HG03469 (cell line): Measurements from ENCODE around the gene COX7A1.
"Not testable (repeated sequence)": the region's sequence is repeated elsewhere in the genome, so short reads cannot be mapped to it uniquely, and the experiment has no call there.

Experiments
- ATAC-seq: cut with Tn5 transposase; IDR thresholded peaks from one replicate; pipeline ENCODE4 v1.9.1; 2021; ENCODE audit warnings: mild to moderate bottlenecking, moderate library complexity, moderate number of reproducible peaks; ENCODE audit not compliant: unreplicated experiment

The COX7A1 gene

DNA sequence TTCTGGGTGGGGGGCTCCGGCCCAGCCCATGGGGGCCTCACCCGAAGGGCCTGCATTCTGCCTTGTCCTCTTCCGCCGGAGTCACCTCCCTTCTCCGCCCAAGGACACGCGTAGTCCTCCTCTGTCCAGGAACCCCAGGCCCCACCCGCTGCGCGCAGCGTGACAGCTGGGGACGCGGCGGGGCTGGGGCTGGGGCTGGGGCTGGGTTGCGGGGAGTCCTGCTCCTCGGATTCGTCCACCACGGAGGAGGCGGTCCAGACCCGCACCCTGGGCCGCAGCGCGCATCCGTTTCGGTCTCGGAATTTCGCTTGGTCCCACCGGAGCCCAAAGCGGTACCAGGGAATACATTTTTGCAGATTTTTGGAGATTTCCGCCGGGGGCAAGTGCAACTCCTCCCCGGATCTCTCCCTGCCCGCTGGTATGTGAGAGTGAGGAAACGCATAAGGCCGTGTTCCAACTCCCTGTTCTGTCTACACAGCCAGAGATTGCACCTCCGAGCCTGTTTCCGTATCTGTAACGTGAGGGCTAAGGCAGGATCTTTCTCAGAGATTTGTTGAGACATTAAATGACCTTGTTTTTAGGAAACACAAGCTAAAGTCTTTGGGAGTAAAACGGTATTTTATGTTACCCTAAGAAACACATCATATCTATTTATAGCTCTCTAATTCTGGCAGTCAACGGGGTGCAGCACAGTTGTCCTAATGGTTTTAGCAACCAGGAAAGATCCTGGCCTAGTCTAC lies at the start of gene COX7A1:
Gene COX7A1 (minus strand): TSS at position 96 of the 740 bp plus-strand sequence. CDS start 40 bp downstream, at position 56.
- ATAC-seq, result no peak

DNA sequence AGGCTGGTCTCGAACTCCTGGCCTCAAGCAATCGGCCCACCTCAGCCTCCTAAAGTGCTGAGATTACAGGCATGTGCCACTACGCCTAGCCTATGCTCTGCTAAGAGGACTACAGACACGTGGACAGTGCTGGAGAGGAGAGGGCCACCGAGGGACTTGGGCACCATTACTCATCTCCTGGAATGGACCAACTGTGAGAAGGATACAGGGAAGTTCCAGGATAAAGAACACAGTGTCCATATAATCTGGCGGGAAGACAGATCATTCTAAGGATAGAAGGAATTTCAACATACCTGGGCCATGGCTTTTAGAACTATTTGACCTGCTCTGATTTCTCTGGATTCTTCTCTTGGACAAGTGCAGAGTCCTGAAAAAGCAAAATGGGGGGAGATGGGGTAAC lies 49.4 kb upstream of the COX7A1 start:
- no peak for ATAC-seq

DNA sequence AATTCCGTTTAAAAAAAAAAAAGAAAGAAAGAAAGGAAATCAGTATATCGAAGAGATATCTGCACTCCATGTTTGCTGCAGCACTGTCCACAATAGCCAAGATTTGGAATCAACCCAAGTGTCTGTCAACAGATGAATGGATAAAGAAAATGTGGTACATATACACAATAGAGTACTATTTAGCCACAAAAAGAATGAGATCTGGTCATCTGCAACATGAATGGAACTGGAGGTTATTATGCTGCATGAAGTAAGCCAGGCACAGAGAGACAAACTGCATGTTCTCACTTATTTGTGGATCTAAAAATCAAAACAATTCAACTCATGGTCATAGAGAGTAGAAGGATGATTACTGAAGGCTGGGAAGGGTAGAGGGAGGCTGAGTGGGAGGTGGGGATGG lies 45.9 kb upstream of the COX7A1 start:
- no peak for ATAC-seq

DNA sequence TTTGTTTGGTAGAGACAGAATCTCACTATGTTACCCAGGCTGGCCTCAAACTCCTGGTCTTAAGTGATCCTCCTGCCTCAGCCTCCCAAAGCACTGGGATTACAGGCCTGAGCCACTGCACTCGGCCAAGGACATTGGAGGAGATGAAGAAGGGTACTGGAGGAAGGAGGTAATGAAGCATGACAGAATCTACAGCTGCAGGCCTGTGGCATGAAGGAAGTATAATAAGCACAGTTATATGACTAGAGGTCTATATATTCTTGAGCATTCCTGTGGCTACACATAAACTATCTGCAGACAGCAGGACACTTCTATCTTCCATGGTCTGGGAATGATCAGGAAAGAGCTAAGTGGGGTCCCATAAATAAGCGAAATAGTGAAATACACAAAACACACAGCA lies 44.0 kb upstream of the COX7A1 start:
- no peak for ATAC-seq

DNA sequence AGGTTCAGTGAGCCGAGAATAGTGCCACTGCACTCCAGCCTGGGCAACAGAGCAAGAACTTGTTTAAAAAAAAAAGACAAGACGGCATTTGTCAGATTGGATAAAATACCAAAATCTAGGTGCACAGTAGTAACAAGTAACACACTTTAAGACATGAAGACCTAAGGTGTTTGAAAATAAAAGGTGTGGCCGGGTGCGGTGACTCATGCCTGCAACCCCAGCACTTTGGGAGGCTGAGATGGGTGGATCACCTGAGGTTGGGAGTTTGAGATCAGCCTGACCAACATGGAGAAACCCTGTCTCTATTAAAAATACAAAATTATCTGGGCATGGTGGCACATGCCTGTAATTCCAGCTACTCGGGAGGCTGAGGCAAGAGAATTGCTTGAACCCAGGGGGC lies 34.5 kb upstream of the COX7A1 start:
- not testable (repeated sequence) for ATAC-seq

DNA sequence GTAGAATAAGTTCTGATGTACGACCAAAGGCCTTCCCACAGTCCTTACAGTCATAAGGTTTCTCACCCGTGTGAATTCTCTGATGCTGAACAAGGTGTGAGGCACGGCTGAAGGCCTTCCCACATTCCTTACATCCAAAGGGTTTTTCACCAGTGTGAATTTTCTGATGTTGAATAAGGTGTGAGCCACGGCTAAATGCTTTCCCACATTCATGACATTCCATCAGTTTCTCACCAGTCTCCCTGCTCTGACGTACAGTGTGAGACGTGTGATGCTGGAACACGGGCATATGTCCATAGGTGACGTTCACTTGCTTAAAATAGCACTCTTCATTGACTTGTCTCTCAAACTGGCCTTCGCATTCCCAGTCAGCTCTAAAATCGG lies 31.0 kb upstream of the COX7A1 start:
- no peak for ATAC-seq

DNA sequence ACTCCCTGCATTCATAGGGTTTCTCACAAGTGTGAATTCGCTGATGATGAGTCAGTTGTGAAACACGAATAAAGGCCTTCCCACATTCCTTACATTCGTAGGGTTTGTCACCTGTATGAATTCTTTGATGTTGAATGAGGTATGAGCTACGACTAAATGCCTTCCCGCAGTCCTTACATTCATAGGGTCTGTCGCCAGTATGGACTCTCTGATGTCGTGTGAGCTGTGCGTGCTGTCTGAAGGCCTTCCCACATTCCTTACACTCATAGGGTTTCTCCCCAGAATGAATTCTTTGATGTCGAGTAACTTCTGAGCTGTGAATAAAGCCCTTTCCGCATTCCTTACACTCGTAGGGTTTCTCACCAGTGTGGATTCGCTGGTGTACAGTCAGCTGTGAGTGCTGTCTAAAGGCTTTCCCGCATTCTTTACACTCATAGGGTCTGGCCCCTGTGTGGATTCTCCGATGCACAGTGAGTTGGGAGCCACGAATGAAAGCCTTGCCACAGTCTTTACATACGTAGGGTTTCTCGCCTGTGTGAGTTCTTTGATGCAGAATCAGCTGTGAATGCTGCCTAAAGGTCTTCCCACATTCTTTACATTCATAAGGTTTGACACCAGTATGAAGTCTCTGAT lies 30.5 kb upstream of the COX7A1 start:
- ATAC-seq, result no peak

DNA sequence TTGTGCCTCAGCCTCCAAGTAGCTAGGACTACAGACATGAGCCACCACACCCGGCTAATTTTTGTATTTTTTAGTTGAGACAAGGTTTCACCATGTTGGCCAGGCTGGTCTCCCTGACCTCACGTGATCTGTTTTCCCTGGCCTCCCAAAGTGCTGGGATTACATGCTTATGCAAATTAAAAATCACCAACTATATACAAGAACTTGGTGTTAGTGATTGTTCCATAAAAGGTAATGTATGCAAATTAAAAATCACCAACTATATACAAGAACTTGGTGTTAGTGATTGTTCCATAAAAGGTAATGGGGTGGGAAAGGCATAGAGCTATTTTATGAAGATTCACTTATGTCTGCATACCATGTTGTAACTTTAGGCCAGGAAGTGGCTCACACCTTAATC lies 26.8 kb upstream of the COX7A1 start:
- not testable (repeated sequence) for ATAC-seq

DNA sequence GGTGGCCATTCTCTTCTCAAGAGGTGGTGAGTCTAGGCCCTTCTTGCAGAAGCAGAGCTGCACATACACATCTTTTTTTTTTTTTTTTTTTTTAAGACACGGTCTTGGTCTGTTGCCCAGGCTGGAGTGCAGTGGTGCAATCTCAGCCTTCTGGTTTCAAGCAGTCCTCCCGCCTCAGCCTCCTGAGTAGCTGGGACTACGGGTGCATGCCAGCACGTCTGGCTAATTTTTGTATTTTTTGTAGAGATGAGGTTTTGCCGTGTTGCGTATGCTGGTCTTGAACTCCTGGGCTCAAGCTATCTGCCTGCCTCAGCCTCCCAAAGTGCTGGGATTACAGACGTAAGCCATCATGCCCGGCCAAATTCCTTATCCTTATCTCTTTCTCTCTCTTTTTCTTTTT lies 21.6 kb upstream of the COX7A1 start:
- not testable (repeated sequence) for ATAC-seq

DNA sequence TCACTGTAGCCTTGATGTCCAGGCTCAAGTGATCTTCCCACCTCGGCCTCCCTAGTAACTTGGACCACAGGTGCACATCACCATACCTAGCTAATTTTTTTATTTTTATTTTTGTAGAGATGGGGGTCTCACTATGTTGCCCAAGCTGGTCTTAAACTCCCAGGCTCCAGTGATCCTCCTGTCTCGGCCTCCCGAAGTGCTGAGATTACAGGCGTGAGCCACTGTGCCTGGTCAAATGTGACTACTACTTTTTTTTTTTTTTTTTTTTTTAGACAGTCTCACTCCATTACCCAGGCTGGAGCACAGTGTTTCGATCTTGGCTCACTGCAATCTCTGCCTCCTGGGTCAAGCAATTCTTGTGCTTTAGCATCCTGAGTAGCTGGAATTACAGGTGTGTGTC lies 20.6 kb upstream of the COX7A1 start:
- ATAC-seq, result no peak

DNA sequence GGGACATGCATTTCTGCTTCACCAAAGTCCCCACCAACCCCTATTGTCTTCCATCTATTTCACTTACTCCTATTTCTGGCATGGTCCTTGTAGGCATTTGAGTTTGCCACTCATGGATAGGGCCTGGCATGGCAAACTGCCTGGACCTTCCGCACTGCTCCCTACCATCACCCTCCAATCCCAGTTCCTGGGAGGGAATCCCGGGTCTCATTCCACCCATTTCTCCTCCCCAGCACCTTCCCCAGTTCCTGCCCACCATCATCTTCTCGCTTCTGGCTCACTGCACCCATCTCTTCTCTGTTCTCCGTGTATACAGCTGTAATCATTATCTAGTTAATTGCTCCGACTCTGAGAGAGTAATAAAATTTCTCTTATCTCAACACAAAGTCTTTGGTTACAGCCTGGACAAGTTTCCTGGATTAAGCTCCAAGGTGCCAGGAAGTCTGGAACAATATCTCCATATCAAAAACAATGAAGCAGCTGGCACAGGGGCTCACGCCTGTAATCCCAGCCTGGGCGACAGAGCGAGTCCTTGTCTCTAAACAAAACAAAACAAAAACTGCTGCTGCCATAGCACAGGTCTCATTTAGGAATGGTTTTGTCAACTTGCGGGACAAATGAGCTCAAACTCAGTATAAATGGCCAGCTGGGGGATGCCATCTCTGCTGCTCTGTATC lies 17.0 kb upstream of the COX7A1 start:
- no peak for ATAC-seq

DNA sequence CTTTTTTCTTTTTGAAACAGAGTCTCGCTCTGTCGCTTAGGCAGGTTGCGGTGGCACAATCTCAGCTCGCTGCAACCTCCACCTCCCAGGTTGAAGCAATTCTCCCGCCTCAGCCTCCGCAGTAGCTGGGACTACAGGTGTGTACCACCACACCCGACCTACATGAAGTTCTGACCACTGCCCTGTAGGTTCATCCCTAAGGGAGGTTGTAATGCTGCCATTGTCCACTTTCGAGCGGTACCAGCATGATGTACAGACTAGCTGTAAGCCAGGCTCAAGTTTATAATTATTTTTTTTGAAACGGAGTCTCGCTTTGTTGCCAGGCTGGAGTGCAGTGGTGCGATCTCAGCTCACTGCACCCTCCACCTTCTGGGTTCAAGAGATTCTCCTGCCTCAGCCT lies 11.6 kb upstream of the COX7A1 start:
- no peak for ATAC-seq

DNA sequence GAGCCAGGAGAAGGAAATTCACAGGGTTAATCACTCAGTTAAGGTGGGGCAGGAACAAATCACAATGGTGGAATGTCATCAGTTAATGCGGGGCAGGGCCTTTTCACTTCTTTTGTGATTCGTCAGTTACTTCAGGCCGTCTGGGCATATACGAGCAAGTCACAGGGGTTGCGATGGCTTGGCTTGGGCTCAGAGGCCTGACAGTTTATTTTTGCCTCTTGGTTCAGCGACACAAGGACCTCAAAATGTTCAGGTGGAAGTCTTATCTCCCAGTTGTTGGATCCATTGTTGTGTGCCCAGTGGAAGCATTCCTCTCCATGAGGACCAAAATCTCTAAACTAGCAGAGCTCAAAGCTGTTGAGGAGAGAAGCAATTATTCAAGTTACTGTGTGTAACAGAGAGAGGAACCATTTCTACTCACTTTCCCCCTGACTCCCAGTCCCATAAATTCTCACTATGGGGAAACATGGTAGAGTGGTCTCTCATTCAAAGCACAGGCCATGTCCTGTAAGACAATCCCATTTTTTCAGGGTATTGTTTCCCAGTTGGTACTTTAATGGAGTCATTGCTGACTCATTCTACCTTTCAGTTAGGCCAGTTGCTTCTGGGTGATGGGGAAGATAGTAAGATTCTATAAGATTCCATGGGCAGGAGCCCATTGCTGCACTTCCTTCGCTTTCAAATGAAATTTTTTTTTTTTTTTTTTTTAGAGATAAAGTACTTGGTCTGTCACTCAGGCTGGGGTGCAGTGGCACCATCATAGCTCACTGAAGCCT lies 8.8 kb upstream of the COX7A1 start:
- no peak for ATAC-seq

DNA sequence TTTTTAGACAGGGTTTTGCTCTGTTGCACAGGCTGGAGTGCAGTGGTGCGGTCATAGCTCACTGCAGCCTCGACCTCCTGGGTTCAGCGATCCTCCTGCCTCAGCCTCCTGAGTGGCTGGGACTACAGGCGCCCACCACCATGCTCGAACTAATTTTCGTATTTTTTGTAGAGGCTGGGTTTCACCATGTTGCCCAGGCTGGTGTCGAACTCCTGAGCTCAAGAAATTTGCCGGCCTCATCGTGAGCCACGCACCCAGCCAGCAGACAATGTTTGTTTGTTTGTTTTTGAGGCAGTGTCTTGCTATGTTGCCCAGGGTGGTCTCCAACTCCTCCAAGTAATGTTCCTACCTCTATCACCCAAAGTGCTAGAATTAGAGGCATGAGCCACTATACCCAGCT lies 879 bp upstream of the COX7A1 start:
- ATAC-seq, result no peak

DNA sequence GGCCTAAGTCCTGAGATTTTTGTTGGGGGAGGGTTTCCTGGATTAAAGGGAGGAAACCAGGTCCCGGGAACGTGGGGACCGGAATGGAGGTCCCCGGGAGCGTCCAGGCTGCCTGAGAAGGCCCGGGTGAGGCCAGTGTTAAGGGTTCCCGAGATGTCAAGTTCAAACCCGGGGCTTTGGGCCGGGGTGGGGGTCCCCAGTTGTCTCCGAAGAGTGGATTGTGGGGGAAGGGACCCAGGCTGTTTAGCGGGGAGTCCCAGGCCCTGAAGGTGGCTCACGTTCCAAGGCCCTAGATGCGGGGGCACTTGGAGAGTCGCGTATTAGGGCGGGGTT lies 262 bp downstream of the COX7A1 start:
- ATAC-seq, result no peak

DNA sequence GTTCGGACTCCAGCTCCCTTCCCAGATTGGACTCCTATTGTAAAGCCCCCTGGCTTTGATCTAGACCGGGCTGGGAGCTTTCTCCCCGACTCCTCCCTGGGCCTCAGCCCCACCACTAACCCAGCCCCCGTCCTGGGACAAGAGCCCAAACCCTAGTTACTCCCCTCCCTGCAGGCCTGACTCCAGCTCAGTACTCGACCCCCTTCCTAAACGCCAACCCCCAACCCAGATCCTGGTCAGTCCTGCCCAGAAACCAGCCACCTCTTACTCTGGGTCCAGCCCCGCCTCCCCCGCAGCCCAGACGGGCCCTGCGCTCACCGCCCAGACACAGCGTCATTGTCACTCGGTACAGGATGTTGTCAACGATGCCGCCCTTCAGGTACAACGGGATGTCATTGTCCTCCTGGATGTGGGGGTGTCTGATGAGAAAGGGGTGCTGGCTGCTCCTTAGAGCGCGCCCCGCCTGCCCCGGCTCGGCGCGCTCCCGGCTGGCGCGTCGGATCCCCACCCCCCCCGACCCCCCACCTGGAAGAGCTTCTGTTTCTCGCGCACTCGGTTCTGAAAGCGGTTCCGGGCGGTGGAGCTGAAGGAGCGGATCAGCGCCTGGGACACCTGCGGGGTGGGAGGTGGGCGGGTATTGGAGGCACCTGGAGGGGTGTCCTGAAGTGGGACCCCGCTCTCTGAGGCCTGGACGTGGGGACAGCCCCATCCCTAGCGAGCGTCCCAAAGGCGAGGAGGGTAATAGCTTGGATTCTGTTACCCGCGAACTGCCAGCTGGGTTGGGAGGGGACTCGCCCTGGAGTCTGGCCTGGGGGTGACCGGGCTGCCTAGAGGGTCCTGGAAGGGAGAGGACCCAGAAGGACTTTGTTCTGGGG lies 866 bp downstream of the COX7A1 start:
- ATAC-seq, result no peak

DNA sequence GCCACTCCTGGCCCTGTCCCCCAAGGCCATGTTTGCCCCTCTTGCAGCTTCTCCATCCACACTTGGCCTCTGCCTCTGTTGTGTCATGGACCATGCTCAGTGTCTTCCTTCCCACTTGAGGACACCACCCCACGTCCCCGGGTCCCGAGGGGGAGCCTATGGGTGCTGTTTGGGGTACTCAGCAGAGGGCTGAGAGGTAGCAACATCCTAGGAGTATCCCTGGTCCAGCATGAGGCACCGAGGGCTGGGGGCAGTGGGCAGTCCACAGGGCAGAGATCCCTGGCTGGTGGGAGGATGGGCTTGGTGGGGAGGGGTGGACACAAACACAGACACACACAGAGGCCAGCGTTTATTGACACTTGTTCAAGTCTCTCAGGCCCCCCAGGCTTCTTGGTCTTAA lies 1.7 kb downstream of the COX7A1 start:
- no peak for ATAC-seq

DNA sequence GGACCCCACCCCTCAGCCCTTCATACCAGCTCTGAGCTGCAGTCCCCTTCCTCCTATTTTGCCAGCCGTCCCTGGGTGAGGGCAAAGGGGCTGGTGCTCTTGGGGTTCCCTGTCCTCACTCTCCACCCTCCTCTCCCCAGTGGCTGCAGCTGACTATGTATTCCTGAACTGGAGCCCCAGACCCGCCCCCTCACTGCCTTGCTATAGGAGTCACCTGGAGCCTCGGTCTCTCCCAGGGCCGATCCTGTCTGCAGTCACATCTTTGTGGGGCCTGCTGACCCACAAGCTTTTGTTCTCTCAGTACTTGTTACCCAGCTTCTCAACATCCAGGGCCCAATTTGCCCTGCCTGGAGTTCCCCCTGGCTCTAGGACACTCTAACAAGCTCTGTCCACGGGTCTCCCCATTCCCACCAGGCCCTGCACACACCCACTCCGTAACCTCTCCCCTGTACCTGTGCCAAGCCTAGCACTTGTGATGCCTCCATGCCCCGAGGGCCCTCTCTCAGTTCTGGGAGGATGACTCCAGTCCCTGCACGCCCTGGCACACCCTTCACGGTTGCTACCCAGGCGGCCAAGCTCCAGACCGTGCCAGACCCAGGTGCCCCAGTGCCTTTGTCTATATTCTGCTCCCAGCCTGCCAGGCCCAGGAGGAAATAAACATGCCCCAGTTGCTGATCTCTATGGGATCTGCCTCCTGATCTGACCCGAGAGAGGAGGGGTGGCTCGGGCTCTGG lies 2.4 kb downstream of the COX7A1 start:
- ATAC-seq, result no peak

DNA sequence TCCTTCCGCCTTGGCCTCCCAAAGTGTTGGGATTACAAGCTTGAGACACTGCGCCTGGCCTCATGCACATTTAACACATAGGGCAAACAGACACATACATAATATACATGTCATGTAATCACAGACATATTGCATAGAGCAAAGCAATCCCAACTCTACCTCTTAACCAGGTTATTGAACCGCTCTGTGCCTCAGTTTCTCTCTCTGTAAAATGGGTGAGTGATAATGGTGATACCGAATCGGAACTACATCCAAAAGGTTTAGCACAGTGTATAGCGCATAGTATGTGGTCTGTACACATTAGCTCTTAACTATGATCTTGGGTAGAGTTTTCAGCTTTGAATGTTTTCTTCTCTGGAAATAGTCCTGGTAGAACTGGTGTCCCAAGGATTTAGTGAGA lies 7.6 kb downstream of the COX7A1 start:
- no peak for ATAC-seq

DNA sequence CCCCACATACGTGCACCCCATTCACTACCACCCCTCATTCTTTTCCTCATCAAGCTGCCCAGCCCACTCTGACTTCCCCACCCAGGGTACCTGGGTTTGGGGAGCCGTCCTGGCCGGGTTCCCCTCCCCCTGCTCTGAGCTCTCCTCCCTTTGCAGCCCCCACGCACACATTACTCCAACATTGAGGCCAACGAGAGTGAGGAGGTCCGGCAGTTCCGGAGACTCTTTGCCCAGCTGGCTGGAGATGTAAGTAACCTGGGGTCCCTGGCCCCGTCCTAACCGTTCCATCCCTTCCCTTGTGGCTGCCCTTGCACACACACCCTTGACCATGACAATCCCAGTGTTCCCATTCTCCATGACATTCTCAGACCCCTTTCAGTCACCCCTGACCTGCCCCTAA lies 9.8 kb downstream of the COX7A1 start:
- ATAC-seq, result no peak
